ENCODE measurements around the gene SLC38A9.

SLC38A9 gene

GRCh38 chr5:55593115-55593472, 119.0 kb downstream of the SLC38A9 start:
- TF ChIP-seq CTCF (conservative IDR thresholded peaks at IDR 0.05; ENCODE audit: low read depth): no peak
- CTCF ChIA-PET: interaction anchor here (0.5 to 0.6 kb wide), 2 partner anchors 478 to 1878 kb away, joined by 6 to 9 read pairs; no protein-coding TSS in a partner anchor
- POLR2A ChIA-PET (ENCODE audit: low non-redundant PET): interaction anchor here (0.6 kb wide), 1 partner anchor 34 kb away, joined by 3 read pairs; no protein-coding TSS in a partner anchor
- H3K27ac ChIP-seq: peak overlapping the region; percentile 71
- peak; percentile 91 for DNase-seq (ENCODE audit: low spot score)

- DNase-seq (ENCODE audit: low spot score): no peak
- POLR2A ChIA-PET (ENCODE audit: low non-redundant PET): interaction anchor here (0.6 kb wide), 1 partner anchor 34 kb away, joined by 3 read pairs; no protein-coding TSS in a partner anchor
- H3K27ac ChIP-seq: no peak overlapping the region
- TF ChIP-seq CTCF (conservative IDR thresholded peaks at IDR 0.05; ENCODE audit: low read depth): no peak
- CTCF ChIA-PET: interaction anchor here (0.5 kb wide), 1 partner anchor 1878 kb away, joined by 6 read pairs; no protein-coding TSS in a partner anchor
Observed at GRCh38 chr5:55592388-55593114, 119.6 kb downstream of the SLC38A9 start.

- POLR2A ChIA-PET (ENCODE audit: low non-redundant PET): interaction anchor here (0.6 kb wide), 1 partner anchor 1679 kb away, joined by 5 read pairs; no protein-coding TSS in a partner anchor
Observed at GRCh38 chr5:55591686-55592085, 120.4 kb downstream of the SLC38A9 start.

GRCh38 chr5:55585206-55585610, 126.9 kb downstream of the SLC38A9 start:
- POLR2A ChIA-PET (ENCODE audit: low non-redundant PET): no interaction called here
- no peak overlapping the region for H3K27ac ChIP-seq
- DNase-seq (ENCODE audit: low spot score): no peak
- CTCF ChIA-PET: no interaction called here
- no peak for TF ChIP-seq CTCF (conservative IDR thresholded peaks at IDR 0.05; ENCODE audit: low read depth)

More at GRCh38 chr5:55591686-55592085, 120.4 kb downstream of the SLC38A9 start:
- H3K27ac ChIP-seq: no peak overlapping the region
- no peak for TF ChIP-seq CTCF (conservative IDR thresholded peaks at IDR 0.05; ENCODE audit: low read depth)
- no peak for DNase-seq (ENCODE audit: low spot score)
- CTCF ChIA-PET: no interaction called here

GRCh38 chr5:55584398-55585205, 127.5 kb downstream of the SLC38A9 start:
- H3K27ac ChIP-seq: no peak overlapping the region
- POLR2A ChIA-PET (ENCODE audit: low non-redundant PET): no interaction called here
- no peak for DNase-seq (ENCODE audit: low spot score)

More at GRCh38 chr5:55584398-55585205, 127.5 kb downstream of the SLC38A9 start:
- CTCF ChIA-PET: interaction anchor here (0.6 to 0.7 kb wide), 2 partner anchors 12 to 89 kb away, joined by 3 read pairs; no protein-coding TSS in a partner anchor
- no peak for TF ChIP-seq CTCF (conservative IDR thresholded peaks at IDR 0.05; ENCODE audit: low read depth)

Measured in RWPE1 (cell line).